ENCODE measurements around the gene BTBD9.

The BTBD9 gene

GRCh38 chr6:38187811-38188590, 451.7 kb downstream of the BTBD9 start:
- no peak for DNase-seq

- no peak for DNase-seq
Observed at GRCh38 chr6:38187325-38187724, 452.4 kb downstream of the BTBD9 start.

DNA sequence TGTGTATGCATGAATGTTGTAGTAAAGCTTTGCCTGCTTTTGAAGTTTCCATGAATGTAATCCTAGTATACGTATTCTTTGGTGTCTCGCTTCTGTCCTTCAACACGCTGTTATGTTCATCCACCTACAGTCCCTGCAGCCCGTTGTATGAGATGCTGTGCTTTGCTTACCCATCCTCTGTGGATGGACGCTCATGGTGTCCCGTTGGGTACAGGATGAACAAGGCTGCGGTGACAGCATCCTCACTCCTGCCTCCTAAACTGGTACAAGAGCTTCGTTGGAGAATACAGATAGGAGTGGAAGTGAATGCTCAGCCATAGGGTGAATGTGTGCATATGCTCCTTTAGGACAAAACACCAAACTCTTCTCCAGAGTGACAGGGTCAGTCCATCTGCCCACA, 454.0 kb downstream of the BTBD9 start:
- DNase-seq, result no peak

- no peak for DNase-seq
Observed at GRCh38 chr6:38185244-38185643, 454.5 kb downstream of the BTBD9 start.

DNA sequence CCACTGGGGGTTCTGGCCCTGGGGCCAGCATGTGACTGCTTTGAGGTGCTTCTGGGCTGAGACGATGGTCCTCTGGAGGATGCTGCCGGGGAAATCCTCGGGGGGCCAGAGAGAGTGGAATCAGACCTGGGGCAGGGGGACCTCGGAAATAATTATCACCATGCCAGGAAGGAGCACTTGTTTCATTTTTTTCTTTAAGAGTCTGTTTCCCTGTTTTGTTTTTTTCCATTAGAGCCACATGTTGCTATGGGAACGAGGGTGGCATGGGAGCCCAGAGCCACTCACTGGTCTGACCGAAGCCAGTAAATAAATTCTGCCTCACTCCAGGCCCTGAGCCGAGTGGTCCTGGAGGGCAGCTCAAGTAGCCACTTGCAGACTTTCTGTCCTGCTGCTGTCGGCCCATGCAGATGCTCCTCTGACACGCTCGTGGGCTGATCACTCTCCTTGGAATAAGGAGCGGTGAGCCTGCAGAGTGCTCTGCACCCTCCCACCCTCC, 455.1 kb downstream of the BTBD9 start:
- no peak for DNase-seq

DNA sequence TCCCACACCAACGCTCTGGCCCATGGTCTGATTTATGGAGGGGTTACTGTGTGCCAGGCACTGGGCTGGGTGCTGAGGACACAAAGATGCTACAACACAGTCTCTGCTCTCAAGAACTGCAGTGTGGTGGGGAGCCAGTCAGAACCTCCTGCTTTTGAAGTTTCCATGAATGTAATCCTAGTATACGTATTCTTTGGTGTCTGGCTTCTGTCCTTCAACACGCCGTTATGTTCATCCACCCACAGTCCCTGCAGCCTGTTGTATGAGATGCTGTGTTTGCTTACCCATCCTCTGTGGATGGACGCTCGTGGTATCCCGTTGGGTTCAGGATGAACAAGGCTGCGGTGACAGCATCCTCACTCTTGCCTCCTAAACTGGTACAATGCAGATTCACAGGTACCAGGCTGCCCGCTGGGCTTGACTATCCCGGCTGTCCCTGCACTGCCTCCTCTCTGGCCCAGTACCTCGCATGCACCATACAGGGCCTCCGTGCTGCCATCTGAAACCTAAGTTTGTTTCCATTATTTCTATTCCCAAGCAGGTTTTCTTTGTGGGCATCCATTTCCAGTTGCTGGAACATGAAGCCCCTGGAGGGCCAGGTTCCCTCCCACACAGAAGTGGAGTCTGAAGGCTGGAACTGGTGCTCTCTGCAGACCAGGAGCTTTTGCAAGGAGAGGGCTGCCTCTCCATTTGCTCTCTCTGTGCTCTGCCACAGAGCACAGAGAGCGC, 455.7 kb downstream of the BTBD9 start:
- DNase-seq, result no peak

GRCh38 chr6:38182426-38182825, 457.3 kb downstream of the BTBD9 start:
- no peak for DNase-seq

GRCh38 chr6:38180586-38180985, 459.1 kb downstream of the BTBD9 start:
- no peak for DNase-seq

GRCh38 chr6:38179794-38180430, 459.8 kb downstream of the BTBD9 start:
- no peak for DNase-seq

DNA sequence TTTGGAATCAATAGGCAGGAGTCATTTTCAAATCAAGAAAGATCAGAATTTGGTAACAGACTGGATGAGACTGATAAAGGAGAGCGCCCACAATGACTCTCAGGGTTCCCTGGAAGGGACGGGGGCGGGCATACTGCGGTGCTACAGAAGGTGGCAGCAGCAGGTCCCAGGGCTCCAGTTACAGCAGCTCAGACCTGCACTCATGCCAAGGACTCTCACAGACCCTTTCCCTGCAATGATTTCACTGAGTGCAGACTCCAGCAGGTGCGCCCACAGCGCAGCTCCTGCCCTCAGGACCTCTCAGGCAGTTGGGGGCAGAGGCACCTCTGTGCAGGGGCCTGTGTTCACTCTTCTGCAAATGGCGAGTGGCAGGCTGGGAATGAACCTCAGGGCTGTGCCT, 460.4 kb downstream of the BTBD9 start:
- no peak for DNase-seq

DNA sequence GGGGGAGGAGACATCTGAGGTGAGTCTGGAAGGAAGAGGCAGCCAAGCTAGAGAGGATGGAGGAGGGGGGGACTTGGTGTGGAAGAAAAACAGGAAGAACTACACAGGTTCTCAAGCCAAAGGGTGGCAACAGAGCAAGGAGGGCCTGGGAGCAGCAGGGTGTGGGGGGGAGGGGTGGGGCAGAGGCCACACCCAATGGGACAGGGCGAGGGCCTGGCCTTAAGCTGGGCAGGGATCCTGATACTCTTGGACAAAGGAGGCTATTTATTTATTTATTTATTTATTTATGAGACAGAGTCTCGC, 461.2 kb downstream of the BTBD9 start:
- DNase-seq, result no peak

DNA sequence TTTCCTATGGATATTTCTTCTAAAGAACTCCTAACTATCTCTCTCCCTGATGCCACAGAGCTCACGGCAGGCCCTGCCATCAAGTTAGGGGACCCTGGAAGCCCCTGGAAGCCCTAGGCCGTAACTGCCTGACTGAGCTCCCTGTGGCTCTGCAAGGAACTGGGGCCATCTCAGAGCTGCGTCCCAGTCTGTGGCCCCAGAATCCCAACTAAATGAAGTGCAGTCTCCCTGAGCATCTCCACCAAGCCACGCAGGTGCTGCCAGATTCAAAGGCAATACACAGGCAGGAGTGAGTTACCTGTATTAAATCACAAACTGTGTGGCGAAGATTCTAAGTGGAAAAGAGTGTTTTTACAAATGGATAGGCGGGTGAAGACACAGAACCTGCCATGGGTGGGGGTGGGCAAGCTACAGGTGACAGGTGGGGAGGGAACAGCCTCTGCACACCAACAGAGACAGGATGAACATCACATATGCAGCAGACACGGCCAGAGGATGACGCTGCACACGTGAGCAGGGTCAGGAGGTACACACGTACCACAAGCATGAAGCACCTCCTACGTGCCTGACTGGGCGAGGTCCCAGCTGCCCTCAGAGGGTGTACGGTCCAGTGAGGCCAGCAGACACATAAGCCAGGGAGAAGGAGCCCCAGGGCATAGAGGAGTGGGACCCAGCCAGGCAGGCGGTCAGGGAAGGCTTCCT, 461.7 kb downstream of the BTBD9 start:
- no peak for DNase-seq

DNA sequence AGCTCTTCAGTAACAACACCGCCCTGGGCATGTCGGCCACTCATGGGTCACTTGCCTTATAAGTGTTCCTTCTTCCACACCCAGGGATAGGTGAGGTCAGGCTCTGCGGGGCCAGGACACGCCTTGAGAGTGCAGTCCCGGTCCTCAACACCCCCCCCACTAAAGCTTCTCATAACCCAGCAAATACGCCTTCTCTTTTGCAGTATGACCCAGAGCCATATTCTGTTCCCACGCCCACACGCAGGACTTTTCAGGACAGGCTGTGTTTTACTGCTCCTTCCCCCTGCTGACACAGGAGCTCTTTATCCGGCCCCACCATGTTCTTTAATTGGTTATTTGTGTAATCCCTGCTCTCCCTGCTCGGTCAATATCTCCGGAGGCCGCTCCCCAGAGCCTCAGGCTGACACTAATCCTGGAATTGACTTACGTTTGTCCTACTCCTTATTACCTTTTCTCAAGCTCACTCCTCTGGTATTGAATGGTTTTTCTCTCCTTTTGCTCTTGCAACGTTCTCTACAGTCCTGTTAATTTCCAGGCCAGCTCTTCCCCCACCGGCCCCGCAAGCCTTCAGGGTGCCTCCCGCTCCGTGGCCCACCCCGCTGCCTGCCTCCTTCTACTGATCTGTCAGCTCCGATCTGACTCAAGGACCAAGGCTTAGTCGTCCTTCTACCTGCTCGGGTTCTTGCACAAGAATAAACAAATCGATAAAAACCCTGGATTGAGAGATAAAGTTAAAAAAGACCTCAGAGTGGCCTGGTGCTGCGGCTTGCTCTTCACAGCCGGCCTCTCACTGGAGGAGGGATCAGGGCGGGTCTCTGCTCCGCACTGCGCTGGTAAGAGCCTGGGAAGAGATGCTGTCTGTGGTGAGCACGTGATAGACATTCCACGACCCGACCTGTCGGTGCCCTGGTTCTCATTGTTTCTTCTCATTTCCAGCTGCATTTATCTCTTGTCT, 462.7 kb downstream of the BTBD9 start:
- no peak for DNase-seq

DNA sequence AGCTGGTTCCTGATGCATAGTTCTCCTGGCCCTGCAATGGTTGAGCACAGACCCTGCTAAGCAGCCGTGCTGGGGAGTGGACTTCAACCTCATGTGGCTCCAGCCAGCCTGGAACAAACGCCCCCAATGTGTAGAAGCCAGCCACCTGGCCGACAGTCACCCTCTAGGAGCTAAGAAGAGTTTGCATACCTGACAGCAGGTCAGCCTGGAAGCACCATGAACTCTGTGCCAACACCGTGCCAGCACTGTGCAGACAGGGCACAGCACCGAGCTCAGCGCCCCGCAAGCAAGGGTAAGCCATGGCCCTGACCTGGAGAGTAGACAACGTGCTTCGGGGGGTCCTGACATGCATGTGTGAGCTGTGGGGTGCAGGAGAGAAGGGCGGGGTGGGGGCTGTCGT, 463.9 kb downstream of the BTBD9 start:
- DNase-seq, result no peak

DNA sequence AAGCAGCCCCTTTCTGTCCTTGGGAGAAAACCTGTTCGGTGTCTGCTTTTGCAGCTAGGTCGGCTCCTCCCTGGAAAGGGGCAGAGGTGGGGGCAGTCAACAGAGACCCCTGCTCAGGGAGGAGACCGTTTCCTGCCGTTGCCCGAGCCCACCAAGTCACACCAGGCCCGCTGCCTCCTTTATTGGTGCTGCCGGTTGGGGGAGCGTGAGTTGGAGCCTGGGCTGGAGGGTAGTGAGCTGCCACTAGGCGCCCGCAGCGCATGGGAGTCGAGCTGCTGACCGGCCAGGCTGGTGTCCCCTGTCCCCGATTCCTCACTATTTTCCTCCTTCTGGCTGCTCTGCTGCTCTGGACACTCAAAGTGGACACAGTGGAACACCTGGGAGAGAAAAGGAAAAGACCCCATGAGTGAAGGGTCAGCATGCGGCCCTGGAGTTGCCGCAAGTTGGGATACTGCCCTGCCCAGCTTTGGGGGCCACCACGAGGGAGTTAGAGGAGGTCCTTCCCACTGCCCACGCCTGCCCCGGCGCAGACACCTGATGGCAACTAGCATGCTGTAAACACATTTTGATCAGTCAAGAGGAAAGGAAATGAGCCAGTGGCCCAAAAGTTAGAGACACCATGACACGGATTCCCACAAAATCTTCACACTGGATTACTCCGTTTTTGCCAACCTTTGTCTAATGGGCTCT, 464.8 kb downstream of the BTBD9 start:
- no peak for DNase-seq

DNA sequence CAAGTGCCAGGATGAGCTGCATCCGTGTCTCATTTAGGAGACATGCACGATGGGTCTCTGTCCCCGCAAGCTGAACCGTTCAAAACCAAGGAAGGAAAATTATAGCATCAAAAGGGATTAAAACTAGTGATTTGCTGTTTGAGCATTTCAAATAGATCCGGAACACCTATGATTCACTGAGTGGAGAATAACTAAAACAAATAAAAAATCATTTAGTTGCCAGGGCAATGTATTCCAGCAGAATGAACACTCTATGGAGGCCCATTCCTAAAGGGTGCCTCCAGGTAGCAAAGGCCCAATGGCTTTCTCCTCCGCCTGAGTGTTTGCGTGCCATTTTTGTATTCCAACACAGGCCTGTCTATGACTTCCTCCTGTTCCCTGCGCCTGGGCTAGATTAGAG, 465.4 kb downstream of the BTBD9 start:
- DNase-seq, result no peak

GRCh38 chr6:38173909-38174308, 465.8 kb downstream of the BTBD9 start:
- no peak for DNase-seq

DNA sequence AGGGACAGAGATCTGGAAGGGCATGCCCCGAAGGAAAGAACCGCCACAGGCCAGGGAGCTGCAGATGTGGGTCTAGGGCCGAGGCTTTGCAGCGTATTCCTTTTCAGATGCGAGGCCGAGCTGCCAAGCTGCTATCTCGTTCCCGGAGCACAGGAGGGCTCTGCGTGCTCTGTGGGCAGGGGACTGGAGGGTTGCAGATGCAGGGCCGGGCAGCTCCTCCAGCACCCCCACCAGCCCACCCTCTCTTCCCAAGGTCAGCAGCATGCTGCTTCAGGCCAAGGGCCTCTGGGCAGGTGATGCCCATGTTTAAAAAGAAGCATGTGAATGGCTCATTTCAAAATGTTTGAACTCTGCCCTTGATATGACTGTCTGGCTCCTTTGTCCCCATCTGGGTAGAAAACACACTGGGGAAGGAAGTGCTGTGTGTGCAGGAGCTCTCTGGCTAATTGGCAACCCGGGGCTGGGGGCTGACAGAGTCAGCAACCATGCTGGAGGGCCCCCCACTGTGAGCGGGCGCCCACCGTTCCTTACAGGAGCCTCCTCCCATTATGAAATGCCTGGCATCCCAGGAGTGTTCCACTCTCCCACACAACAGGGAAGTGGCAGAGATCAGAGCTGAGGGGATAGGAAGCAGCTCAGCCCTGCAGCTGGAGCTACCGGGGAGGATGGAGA, 466.9 kb downstream of the BTBD9 start:
- no peak for DNase-seq

DNA sequence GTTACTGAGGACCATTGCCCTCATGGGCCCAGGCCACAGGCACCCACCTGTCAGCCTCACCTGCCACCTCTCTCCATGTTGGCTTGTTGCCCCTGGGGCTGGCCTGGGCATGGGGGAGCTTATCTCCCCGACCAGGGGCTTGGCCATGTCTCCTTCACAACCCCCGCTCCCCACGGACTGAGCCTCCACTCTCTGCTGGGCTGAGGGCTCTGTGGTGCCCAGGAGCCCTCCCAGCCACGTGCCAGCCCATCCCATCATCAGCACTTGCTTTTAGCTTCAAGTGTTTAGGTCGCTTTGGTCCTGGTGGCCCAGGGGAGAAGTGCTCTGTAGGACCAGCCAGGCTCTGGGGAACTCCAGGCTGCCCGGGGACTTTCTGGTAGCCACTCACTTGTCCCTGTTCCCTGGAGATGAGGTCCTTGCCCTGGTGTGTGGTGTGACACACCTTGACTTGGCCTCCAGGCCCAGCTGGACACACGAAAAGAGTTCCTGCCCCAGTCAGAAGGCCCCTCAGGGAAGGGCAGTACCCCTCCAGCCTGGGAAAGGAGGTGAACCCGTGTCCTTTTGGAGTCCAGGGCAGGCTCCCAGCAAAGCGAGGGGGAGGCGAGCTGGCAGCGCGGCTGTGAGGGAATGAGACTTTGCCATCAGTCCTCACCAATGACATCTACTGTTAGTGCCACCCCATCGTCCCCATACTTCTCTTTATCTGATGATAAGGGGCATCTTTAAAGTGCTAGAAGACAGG, 467.6 kb downstream of the BTBD9 start:
- DNase-seq, result no peak

- no peak for DNase-seq
Observed at GRCh38 chr6:38170666-38171355, 468.9 kb downstream of the BTBD9 start.

All from stimulated activated CD4-positive, alpha-beta T cell treated with anti-CD3 and anti-CD28 coated beads, Interleukin-4, amount 100 ng/mL, for 24 hours (primary cell).